H9 (cell line): ENCODE data around the gene GPR137. TPM values are rescaled to one million over a fixed set of nuclear protein-coding genes. Genes with fewer than 3 reads are reported as not detected.

Experiments used
- DNase-seq: peaks from one replicate; pipeline ENCODE4 v3.0.0-alpha.2; 2017
- H2AFZ ChIP-seq: one replicate; pipeline ENCODE4 v1.6.1; 2013; ENCODE audit warnings: mild to moderate bottlenecking, low read length, control low read depth, moderate library complexity
- H2AK5ac ChIP-seq: 2 replicates; pipeline ENCODE4 v1.6.1; 2013; ENCODE audit warnings: low read length, control low read depth, mixed read lengths; ENCODE audit not compliant: insufficient read length
- H2BK120ac ChIP-seq: one replicate; pipeline ENCODE4 v1.6.1; 2013; ENCODE audit warnings: low read depth, mild to moderate bottlenecking, low read length, control low read depth, inconsistent platforms; ENCODE audit not compliant: poor library complexity, severe bottlenecking
- H2BK12ac ChIP-seq: 2 replicates; pipeline ENCODE4 v1.6.1; 2013; ENCODE audit warnings: low read length, control low read depth, mixed read lengths, low read depth; ENCODE audit not compliant: insufficient read length
- H2BK15ac ChIP-seq: 2 replicates; pipeline ENCODE4 v1.6.1; 2013; ENCODE audit warnings: low read depth, low read length, control low read depth
- H2BK20ac ChIP-seq: one replicate; pipeline ENCODE4 v1.6.1; 2013; ENCODE audit warnings: low read depth, mild to moderate bottlenecking, low read length, control low read depth, inconsistent platforms; ENCODE audit not compliant: poor library complexity, severe bottlenecking
- H2BK5ac ChIP-seq: 2 replicates; pipeline ENCODE4 v1.6.1; 2013; ENCODE audit warnings: low read length, control low read depth, mixed read lengths; ENCODE audit not compliant: insufficient read length
- H3K14ac ChIP-seq: 2 replicates; pipeline ENCODE4 v1.6.1; 2013; ENCODE audit warnings: low read length, control low read depth; ENCODE audit not compliant: insufficient read depth
- H3K18ac ChIP-seq: 2 replicates; pipeline ENCODE4 v1.6.1; 2013; ENCODE audit warnings: low read depth, mild to moderate bottlenecking, mixed read lengths, low read length, control low read depth; ENCODE audit not compliant: insufficient read length
- H3K23ac ChIP-seq: 2 replicates; pipeline ENCODE4 v1.6.1; 2013; ENCODE audit warnings: low read length, control low read depth, mixed read lengths, low read depth; ENCODE audit not compliant: insufficient read length
- H3K23me2 ChIP-seq: 2 replicates; pipeline ENCODE4 v1.6.1; 2013; ENCODE audit warnings: low read depth, mild to moderate bottlenecking, mixed read lengths, low read length, control low read depth; ENCODE audit not compliant: insufficient read length, poor library complexity, severe bottlenecking
- H3K27ac ChIP-seq: 2 replicates; pipeline ENCODE4 v1.5.1; 2013; ENCODE audit warnings: low read length, control low read depth, mixed read lengths, low read depth; ENCODE audit not compliant: insufficient read length
- H3K27me3 ChIP-seq: 2 replicates; pipeline ENCODE4 v1.6.1; 2013; ENCODE audit warnings: low read length, control low read depth, inconsistent platforms; ENCODE audit not compliant: insufficient read depth
- H3K4ac ChIP-seq: 2 replicates; pipeline ENCODE4 v1.6.1; 2013; ENCODE audit warnings: low read depth, mild to moderate bottlenecking, control low read depth, inconsistent platforms, low read length, moderate library complexity
- H3K4me1 ChIP-seq: 2 replicates; pipeline ENCODE4 v1.6.1; 2013; ENCODE audit warnings: low read length, control low read depth, inconsistent platforms; ENCODE audit not compliant: insufficient read depth
- H3K4me2 ChIP-seq: 2 replicates; pipeline ENCODE4 v1.6.1; 2013; ENCODE audit warnings: low read length, control low read depth, mixed read lengths; ENCODE audit not compliant: insufficient read length, insufficient read depth
- H3K56ac ChIP-seq: 2 replicates; pipeline ENCODE4 v1.6.1; 2013; ENCODE audit warnings: low read depth, mild to moderate bottlenecking, mixed read lengths, low read length, control low read depth; ENCODE audit not compliant: insufficient read length
- H3K79me1 ChIP-seq: 2 replicates; pipeline ENCODE4 v1.6.1; 2013; ENCODE audit warnings: low read depth, mild to moderate bottlenecking, moderate library complexity, low read length, control low read depth, inconsistent platforms; ENCODE audit not compliant: insufficient read depth, poor library complexity, severe bottlenecking
- H3K79me2 ChIP-seq: 2 replicates; pipeline ENCODE4 v1.6.1; 2013; ENCODE audit warnings: low read length, control low read depth, inconsistent platforms; ENCODE audit not compliant: insufficient read depth
- H3K9ac ChIP-seq: 2 replicates; pipeline ENCODE4 v1.6.1; 2013; ENCODE audit warnings: low read length, control low read depth, mixed read lengths; ENCODE audit not compliant: insufficient read length; ENCODE audit errors: extremely low read depth
- H3K9me3 ChIP-seq: one replicate; pipeline ENCODE4 v1.6.1; 2013; ENCODE audit warnings: low read depth, low read length, inconsistent platforms; ENCODE audit not compliant: control insufficient read depth
- H3T11ph ChIP-seq: one replicate; pipeline ENCODE4 v1.6.1; 2013; ENCODE audit warnings: mild to moderate bottlenecking, low read length, control low read depth, inconsistent platforms
- H4K20me1 ChIP-seq: one replicate; pipeline ENCODE4 v1.6.1; 2013; ENCODE audit not compliant: control insufficient read depth, insufficient read length, insufficient read depth
- H4K5ac ChIP-seq: 2 replicates; pipeline ENCODE4 v1.6.1; 2013; ENCODE audit warnings: low read depth, mild to moderate bottlenecking, mixed read lengths, low read length, control low read depth; ENCODE audit not compliant: insufficient read length
- H4K8ac ChIP-seq: replicated peaks from 2 replicates; pipeline ENCODE4 v1.6.1; 2013; ENCODE audit warnings: low read length, control low read depth, mixed read lengths, low read depth; ENCODE audit not compliant: insufficient read length
- H4K91ac ChIP-seq: 2 replicates; pipeline ENCODE4 v1.6.1; 2013; ENCODE audit warnings: low read depth, mild to moderate bottlenecking, moderate library complexity, mixed read lengths, low read length, control low read depth; ENCODE audit not compliant: insufficient read length
- H3K27ac Mint-ChIP-seq, 3 experiments: 2 replicates in 2 of 3; 3 replicates in 1 of 3; pipeline ENCODE4 v1.8.0; 2020 to 2021; ENCODE audit warnings: mixed read lengths in 3 of 3, mild to moderate bottlenecking in 1 of 3, moderate library complexity in 1 of 3
- H3K27me3 Mint-ChIP-seq: 2 replicates; pipeline ENCODE4 v1.8.0; 2021; ENCODE audit warnings: low read depth, mild to moderate bottlenecking, moderate library complexity, mixed read lengths
- H3K36me3 Mint-ChIP-seq, 3 experiments: 2 replicates in 2 of 3; 3 replicates in 1 of 3; pipeline ENCODE4 v1.8.0; 2020 to 2021; ENCODE audit warnings: low read depth in 3 of 3, mixed read lengths in 3 of 3; ENCODE audit not compliant: insufficient read depth in 1 of 3
- H3K4me1 Mint-ChIP-seq, 2 experiments: 2 replicates each; pipeline ENCODE4 v1.8.0; 2020; ENCODE audit warnings: mixed read lengths in 2 of 2
- H3K4me3 Mint-ChIP-seq, 2 experiments: 2 replicates in 1 of 2; 3 replicates in 1 of 2; pipeline ENCODE4 v1.8.0; 2020 to 2021; ENCODE audit warnings: mild to moderate bottlenecking in 2 of 2, mixed read lengths in 2 of 2, moderate library complexity in 1 of 2
- H3K9me3 Mint-ChIP-seq, 2 experiments: 2 replicates in 1 of 2; 3 replicates in 1 of 2; pipeline ENCODE4 v1.8.0; 2020; ENCODE audit warnings: mild to moderate bottlenecking in 2 of 2, mixed read lengths in 2 of 2, moderate library complexity in 1 of 2
- CTCF ChIP-seq: fragments of 200-600 bp; sonication (generic); conservative IDR thresholded peaks from 3 replicates; pipeline ENCODE4 v1.8.0; 2021; ENCODE audit warnings: antibody characterized with exemption, mild to moderate bottlenecking
- WGBS: extraction: QIAGEN DNeasy Blood & Tissue Kit; methylation state at CpG from one replicate; pipeline ENCODE4 v1.1.7; 2013; ENCODE audit warnings: missing lambda C conversion rate, low lambda C conversion rate, mixed read lengths; ENCODE audit not compliant: insufficient read length; ENCODE audit errors: extremely low coverage; 5-methylcytosine and 5-hydroxymethylcytosine counted together
- total RNA-seq: library from RNA; stranded (reverse); gene quantifications from 2 replicates; pipeline ENCODE4 v1.2.1, GENCODE V29; 2021

GPR137 gene
- total RNA-seq, 1 experiment from 2014 or later, result 39.6 TPM

- Mint-ChIP-seq H3K27ac (peak overlapping the region in 2 of 3 experiments; percentile 95 to 96; a peak in 4 of 7 replicates), H3K36me3 (peaks cover 16 to 45% (median 31%) of the 10 kb centered on the region in 3 experiments; a peak in 6 of 7 replicates), H3K9me3 (no peaks in the 10 kb centered on the region), H3K4me3 (peak overlapping the region; percentile 97 to 99), H3K27me3 (no peaks in the 10 kb centered on the region; the same call in 1 of the 2 replicates), H3K4me1 (peaks cover 18 to 23% of the 10 kb centered on the region in 2 experiments)
- no peak overlapping the region for H2BK12ac ChIP-seq
- no peak overlapping the region for H2BK20ac ChIP-seq
- no peak overlapping the region for H2BK15ac ChIP-seq
- no peak overlapping the region for H3T11ph ChIP-seq
- peaks cover 2% of the 10 kb centered on the region for H4K20me1 ChIP-seq
- H3K23me2 ChIP-seq, result peaks cover 15% of the 10 kb centered on the region
- no peaks in the 10 kb centered on the region for H3K27me3 ChIP-seq
- WGBS, result no CpG with 5 or more reads among the region's 23 CpGs
- TF ChIP-seq CTCF, result no peak
- no peaks in the 10 kb centered on the region for H3K4me1 ChIP-seq
- no peak overlapping the region for H3K9ac ChIP-seq
- H3K27ac ChIP-seq, result no peak overlapping the region
- no peaks in the 10 kb centered on the region for H3K79me2 ChIP-seq
- no peak overlapping the region for H4K5ac ChIP-seq
- no peak overlapping the region for H4K8ac ChIP-seq
- H3K56ac ChIP-seq, result no peak overlapping the region
- H3K79me1 ChIP-seq, result no peaks in the 10 kb centered on the region
- DNase-seq, result no peak
- no peak overlapping the region for H3K18ac ChIP-seq
- no peak overlapping the region for H4K91ac ChIP-seq
- H2AFZ ChIP-seq, result no peak overlapping the region
- no peak overlapping the region for H3K23ac ChIP-seq
- H3K4ac ChIP-seq, result no peak overlapping the region
- H2BK5ac ChIP-seq, result no peak overlapping the region
- H2BK120ac ChIP-seq, result no peak overlapping the region
- no peak overlapping the region for H3K14ac ChIP-seq
- peak overlapping the region; percentile 29 for H3K4me2 ChIP-seq
- H2AK5ac ChIP-seq, result no peak overlapping the region
- no peaks in the 10 kb centered on the region for H3K9me3 ChIP-seq
These were observed 17.4 kb upstream of the GPR137 start for GRCh38 chr11:64268025-64268892.
